ENCODE measurements around the gene MR1. TPM values are rescaled to one million over a fixed set of nuclear protein-coding genes. Genes with fewer than 3 reads are reported as not detected.
A peak's percentile ranks its signal among the peaks of the same experiment; 100 is the strongest.

Gene MR1
- total and polyA plus RNA-seq, 2 of the 13 experiments (the other 11 are each of a cell fraction or from before 2014, with no cell fraction given): 7.7 to 10.4 TPM

DNA sequence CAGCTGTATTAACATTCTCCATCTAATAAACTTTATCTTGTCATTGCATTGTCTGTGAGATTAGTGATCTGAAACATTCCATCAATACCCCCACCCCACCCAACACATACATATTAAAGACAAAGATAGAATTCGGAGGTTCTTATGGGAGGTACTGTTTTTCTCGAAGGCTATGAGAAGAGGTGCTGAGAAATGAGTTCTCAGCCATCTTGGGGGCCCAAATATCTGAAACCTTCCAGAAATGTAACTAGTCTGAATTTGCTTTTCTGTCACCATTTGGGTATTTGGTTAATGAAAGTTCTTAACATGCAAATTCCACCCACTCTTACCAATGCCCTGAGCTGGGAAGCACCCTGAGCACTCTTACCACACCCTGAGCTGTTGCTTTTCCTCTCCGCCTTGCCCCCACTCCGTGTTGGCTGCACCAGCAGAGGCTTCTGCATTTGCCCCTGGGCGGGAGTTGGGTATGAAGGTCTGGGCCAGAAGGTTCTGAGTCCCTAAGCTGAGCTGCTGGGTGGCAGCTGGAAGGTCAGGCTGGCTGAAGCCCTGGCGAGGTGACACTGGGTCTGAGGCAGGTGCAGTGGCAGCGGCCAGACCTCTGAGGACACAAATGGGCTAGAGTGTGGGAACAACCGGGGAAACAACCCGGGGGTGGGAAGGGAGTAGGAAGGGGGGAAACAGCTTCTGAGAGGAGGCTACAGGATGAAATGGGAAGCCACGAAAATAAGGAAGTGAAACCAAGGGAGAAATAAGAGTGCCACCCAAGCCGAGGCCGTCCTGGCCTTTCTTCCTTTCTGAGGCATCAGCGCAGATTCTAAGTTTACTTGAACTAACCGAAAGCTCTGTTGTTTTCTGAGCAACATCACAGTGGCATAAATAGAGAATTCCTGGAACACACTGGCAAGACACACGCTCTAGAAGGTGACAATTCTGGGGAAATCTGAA, 28.4 kb downstream of the MR1 start:
- no peaks in the 10 kb centered on the region for H3K9me3 ChIP-seq (ENCODE audit: low read length)
- H3K27ac ChIP-seq (ENCODE audit: extremely low read length, insufficient read depth, low read length): no peak overlapping the region
- intact Hi-C loops (cut with micrococcal nuclease; ENCODE audit: unreplicated experiment): no loop called here
- no peak for TF ChIP-seq MAF1 (CRISPR knock-in tag; IDR thresholded peaks at IDR 0.05; ENCODE audit: borderline replicate concordance)
- no peak for TF ChIP-seq ZSCAN22 (CRISPR knock-in tag; IDR thresholded peaks at IDR 0.05)
- TF ChIP-seq, protein P1, sequence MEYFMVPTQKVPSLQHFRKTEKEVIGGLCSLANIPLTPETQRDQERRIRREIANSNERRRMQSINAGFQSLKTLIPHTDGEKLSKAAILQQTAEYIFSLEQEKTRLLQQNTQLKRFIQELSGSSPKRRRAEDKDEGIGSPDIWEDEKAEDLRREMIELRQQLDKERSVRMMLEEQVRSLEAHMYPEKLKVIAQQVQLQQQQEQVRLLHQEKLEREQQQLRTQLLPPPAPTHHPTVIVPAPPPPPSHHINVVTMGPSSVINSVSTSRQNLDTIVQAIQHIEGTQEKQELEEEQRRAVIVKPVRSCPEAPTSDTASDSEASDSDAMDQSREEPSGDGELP (IDR thresholded peaks at IDR 0.05; ENCODE audit: borderline replicate concordance, low read depth): no peak
- TF ChIP-seq MAFF (IDR thresholded peaks at IDR 0.05; ENCODE audit: low read depth, low read length): no peak
- H4K20me1 ChIP-seq (ENCODE audit: insufficient read depth, low read length): no peaks in the 10 kb centered on the region
- POLR2A ChIA-PET: interaction anchor here (1.3 kb wide), 1 partner anchor 27 kb away, joined by 4 read pairs; the partner anchor contains the start of gene IER5
- DNase-seq (ENCODE audit: low spot score) (no peak), ATAC-seq (peak; percentile 61), FAIRE-seq (no peak)
- H3K4me3 ChIP-seq (replicated peaks in 1 of 3; ENCODE audit: insufficient read depth in 1 of 3, low read depth in 2 of 3, low read length in 3 of 3): no peak overlapping the region
- CTCF ChIA-PET (ENCODE audit: low intra/inter-chr PET ratio, low total read pairs): no interaction called here
- 47% methylated on average over 15 of the region's 15 CpGs for WGBS (ENCODE audit: low lambda C conversion rate)
- H3K9ac ChIP-seq (ENCODE audit: insufficient read depth, low read depth, low read length): no peak overlapping the region
- H3K27me3 ChIP-seq (ENCODE audit: control insufficient read depth in 1 of 2, insufficient read depth in 2 of 2, low read length in 2 of 2): no peaks in the 10 kb centered on the region
- BruUV-seq (replicated peaks): no TSS peak
- in situ Hi-C loops (cut with HindIII; ENCODE audit: extremely low pct_ligation_motif_present, low pct_unique_long_range_greater_than_20kb): no loop called here
- H3K36me3 ChIP-seq (replicated peaks in 1 of 2; ENCODE audit: control insufficient read depth in 1 of 2, insufficient read depth in 2 of 2, low read length in 2 of 2): no peaks in the 10 kb centered on the region
- H3K4me2 ChIP-seq (ENCODE audit: low read depth, low read length): peak overlapping the region; percentile 41
- no peaks in the 10 kb centered on the region for H3K79me2 ChIP-seq (ENCODE audit: insufficient read depth, low read length)
- H2AFZ ChIP-seq (ENCODE audit: low read length): no peak overlapping the region
- H3K4me1 ChIP-seq (ENCODE audit: insufficient read depth, low read length): peaks cover 18% of the 10 kb centered on the region; the same call in 1 of the 2 replicates

DNA sequence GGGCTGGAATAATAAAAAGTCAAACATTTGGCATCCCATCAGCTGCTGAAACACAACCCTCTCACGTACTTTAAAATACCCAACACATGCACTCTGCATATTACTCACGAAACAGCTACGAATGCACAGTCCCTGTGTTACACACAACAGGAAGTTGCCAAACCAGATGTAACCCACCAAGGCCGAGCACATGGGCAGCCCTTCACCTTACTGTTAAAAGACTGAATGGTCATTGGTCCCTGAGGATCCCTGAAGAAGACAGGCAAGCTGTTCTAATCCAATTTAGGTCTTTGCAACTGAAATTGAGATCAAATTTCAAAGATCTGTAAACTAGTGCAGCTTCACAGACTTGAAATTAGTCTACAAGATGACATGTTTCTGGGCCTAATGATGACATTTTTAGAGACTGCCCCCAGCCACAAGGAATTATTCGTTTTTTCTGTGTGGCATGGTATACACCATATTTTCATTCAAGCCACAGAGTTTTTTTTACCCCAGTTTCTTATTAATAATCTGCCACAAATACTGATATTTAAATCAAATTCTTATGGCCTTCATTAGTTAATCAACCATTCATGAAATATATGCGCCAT, 29.1 kb downstream of the MR1 start:
- FAIRE-seq: no peak
- H3K4me1 ChIP-seq (ENCODE audit: insufficient read depth, low read length): peaks cover 18% of the 10 kb centered on the region; the same call in 1 of the 2 replicates
- 29% methylated on average over 6 of the region's 6 CpGs for WGBS (ENCODE audit: low lambda C conversion rate)
- no peaks in the 10 kb centered on the region for H3K9me3 ChIP-seq (ENCODE audit: low read length)
- in situ Hi-C loops (cut with HindIII; ENCODE audit: extremely low pct_ligation_motif_present, low pct_unique_long_range_greater_than_20kb) (no loop called here), intact Hi-C loops (cut with micrococcal nuclease; ENCODE audit: unreplicated experiment) (no loop called here)
- H3K4me2 ChIP-seq (ENCODE audit: low read depth, low read length): peak overlapping the region; percentile 41
- peak; percentile 63 for ATAC-seq
- H2AFZ ChIP-seq (ENCODE audit: low read length): no peak overlapping the region
- no peaks in the 10 kb centered on the region for H3K27me3 ChIP-seq (ENCODE audit: control insufficient read depth in 1 of 2, insufficient read depth in 2 of 2, low read length in 2 of 2)
- H3K36me3 ChIP-seq (replicated peaks in 1 of 2; ENCODE audit: control insufficient read depth in 1 of 2, insufficient read depth in 2 of 2, low read length in 2 of 2): no peaks in the 10 kb centered on the region
- no peaks in the 10 kb centered on the region for H4K20me1 ChIP-seq (ENCODE audit: insufficient read depth, low read length)
- H3K79me2 ChIP-seq (ENCODE audit: insufficient read depth, low read length): no peaks in the 10 kb centered on the region
- H3K9ac ChIP-seq (ENCODE audit: insufficient read depth, low read depth, low read length): no peak overlapping the region
- no peak overlapping the region for H3K4me3 ChIP-seq (replicated peaks in 1 of 3; ENCODE audit: insufficient read depth in 1 of 3, low read depth in 2 of 3, low read length in 3 of 3)
- ChIA-PET POLR2A (interaction anchor here (1.3 kb wide), 1 partner anchor 26 kb away, joined by 4 read pairs; the partner anchor contains the start of gene IER5), CTCF (ENCODE audit: low intra/inter-chr PET ratio, low total read pairs) (no interaction called here)
- TF ChIP-seq WIZ (CRISPR knock-in tag; IDR thresholded peaks at IDR 0.05) (no peak), GABPB1 (CRISPR knock-in tag; IDR thresholded peaks at IDR 0.05) (peak; percentile 34; the same call in 1 of the 2 replicates)
- no TSS peak for BruUV-seq (replicated peaks)
- H3K27ac ChIP-seq (ENCODE audit: extremely low read length, insufficient read depth, low read length): no peak overlapping the region
- DNase-seq (ENCODE audit: low spot score): no peak
